Measurements from ENCODE around the gene FCHSD2.

DNA sequence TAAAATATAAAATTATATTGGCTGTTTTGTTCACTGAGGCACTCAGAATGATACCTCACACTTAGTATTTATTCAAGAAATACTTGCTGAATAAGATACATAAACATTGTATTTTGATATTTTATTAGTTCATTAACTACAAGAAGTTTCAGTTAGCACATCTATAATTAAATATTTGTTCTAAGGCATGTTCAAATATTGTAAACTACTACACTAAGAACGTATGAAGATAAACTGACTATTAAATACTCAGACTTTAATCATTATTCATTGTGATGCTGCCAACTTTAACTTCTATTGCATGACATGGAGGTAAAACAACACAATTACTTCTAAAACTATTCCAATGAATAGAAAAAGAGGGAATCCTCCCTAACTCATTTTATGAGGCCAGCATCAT is 198.5 kb downstream of the FCHSD2 start:
- TF ChIP-seq, protein P1, sequence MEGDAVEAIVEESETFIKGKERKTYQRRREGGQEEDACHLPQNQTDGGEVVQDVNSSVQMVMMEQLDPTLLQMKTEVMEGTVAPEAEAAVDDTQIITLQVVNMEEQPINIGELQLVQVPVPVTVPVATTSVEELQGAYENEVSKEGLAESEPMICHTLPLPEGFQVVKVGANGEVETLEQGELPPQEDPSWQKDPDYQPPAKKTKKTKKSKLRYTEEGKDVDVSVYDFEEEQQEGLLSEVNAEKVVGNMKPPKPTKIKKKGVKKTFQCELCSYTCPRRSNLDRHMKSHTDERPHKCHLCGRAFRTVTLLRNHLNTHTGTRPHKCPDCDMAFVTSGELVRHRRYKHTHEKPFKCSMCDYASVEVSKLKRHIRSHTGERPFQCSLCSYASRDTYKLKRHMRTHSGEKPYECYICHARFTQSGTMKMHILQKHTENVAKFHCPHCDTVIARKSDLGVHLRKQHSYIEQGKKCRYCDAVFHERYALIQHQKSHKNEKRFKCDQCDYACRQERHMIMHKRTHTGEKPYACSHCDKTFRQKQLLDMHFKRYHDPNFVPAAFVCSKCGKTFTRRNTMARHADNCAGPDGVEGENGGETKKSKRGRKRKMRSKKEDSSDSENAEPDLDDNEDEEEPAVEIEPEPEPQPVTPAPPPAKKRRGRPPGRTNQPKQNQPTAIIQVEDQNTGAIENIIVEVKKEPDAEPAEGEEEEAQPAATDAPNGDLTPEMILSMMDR (IDR thresholded peaks at IDR 0.05) = no peak
- no peak for TF ChIP-seq POLR2AphosphoS5 (IDR thresholded peaks at IDR 0.05)
- TF ChIP-seq EP300 (IDR thresholded peaks at IDR 0.05) = no peak
- no peak for TF ChIP-seq POLR2A (IDR thresholded peaks at IDR 0.05)

All from gastroesophageal sphincter (tissue), 3 donors.